ENCODE data around the gene PVALB. TPM values are rescaled to one million over a fixed set of nuclear protein-coding genes. Genes with fewer than 3 reads are reported as not detected.

The PVALB gene
- polyA plus RNA-seq, 1 of the 3 experiments (the other 2 are of a cell fraction) = not detected

DNA sequence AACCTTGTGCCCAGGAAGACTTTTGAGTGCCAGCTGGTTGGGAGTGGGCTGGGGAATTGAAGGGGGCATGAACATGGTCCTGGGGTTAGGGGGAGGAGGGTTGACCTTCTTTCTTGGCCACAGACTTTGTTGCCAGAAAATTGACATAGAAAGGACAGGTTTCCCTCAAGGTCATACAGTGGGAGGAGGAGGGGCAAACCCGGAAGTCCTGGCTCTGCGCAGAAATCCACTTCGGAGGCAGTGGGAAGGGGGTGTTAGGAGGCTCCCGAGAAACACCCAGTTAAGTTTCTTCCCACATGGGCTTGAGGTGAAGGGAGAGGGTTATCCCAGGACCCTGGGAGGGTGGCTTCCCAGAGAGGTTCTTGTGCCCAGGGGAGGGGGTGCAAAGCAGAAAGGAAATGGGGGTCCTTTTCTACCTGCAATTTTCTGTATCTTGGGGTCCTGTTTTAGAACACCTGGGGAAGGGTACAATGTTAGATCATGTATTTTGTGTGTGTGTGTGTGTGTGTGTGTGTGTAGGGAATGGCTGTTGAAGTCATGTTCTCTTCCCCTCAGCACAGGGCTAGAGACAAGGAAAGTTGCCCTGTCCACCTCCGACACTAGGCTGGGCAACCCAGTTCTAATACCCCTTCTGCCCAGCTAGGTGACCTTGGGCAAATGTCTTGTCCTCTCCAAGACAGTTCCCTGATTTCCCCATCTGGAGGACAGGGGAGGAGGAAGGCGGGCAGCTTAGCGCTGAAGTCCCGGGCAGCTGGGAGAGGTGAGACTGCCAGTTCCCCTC lies 1.1 kb downstream of the PVALB start:
- H3F3A ChIP-seq (replicated peaks; ENCODE audit: insufficient read depth) = no peaks in the 10 kb centered on the region
- TF ChIP-seq TEAD4 (IDR thresholded peaks at IDR 0.05; ENCODE audit: borderline replicate concordance, insufficient read depth) (no peak), ELF1 (IDR thresholded peaks at IDR 0.05) (no peak), FOXM1 (IDR thresholded peaks at IDR 0.05; ENCODE audit: low read depth) (no peak), GABPA (IDR thresholded peaks at IDR 0.05; ENCODE audit: low read depth) (no peak), JUND (IDR thresholded peaks at IDR 0.05) (no peak), TAF1 (IDR thresholded peaks at IDR 0.05; ENCODE audit: borderline replicate concordance, low read depth, low read length) (no peak), CHD2 (IDR thresholded peaks at IDR 0.05; ENCODE audit: low read length, partially characterized antibody) (no peak), RAD21 (IDR thresholded peaks at IDR 0.05; ENCODE audit: low read length) (no peak), SIN3A (IDR thresholded peaks at IDR 0.05; ENCODE audit: borderline replicate concordance, low read depth, low read length) (no peak)
- TF ChIP-seq, protein P1, sequence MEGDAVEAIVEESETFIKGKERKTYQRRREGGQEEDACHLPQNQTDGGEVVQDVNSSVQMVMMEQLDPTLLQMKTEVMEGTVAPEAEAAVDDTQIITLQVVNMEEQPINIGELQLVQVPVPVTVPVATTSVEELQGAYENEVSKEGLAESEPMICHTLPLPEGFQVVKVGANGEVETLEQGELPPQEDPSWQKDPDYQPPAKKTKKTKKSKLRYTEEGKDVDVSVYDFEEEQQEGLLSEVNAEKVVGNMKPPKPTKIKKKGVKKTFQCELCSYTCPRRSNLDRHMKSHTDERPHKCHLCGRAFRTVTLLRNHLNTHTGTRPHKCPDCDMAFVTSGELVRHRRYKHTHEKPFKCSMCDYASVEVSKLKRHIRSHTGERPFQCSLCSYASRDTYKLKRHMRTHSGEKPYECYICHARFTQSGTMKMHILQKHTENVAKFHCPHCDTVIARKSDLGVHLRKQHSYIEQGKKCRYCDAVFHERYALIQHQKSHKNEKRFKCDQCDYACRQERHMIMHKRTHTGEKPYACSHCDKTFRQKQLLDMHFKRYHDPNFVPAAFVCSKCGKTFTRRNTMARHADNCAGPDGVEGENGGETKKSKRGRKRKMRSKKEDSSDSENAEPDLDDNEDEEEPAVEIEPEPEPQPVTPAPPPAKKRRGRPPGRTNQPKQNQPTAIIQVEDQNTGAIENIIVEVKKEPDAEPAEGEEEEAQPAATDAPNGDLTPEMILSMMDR (IDR thresholded peaks at IDR 0.05) = no peak
- TF ChIP-seq, protein P2, sequence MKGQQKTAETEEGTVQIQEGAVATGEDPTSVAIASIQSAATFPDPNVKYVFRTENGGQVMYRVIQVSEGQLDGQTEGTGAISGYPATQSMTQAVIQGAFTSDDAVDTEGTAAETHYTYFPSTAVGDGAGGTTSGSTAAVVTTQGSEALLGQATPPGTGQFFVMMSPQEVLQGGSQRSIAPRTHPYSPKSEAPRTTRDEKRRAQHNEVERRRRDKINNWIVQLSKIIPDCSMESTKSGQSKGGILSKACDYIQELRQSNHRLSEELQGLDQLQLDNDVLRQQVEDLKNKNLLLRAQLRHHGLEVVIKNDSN (IDR thresholded peaks at IDR 0.05; ENCODE audit: borderline replicate concordance, low read depth) = no peak
- no peaks in the 10 kb centered on the region for H3K79me2 ChIP-seq (ENCODE audit: insufficient read depth)
- CTCF ChIA-PET = interaction anchor here (0.8 to 5.7 kb wide), 6 partner anchors 13 to 162 kb away, joined by 3 to 30 read pairs (median 4); no protein-coding TSS in a partner anchor
- no peak overlapping the region for H3K9ac ChIP-seq
- peaks cover 0 to 8% of the 10 kb centered on the region in 2 experiments; a peak in 1 of 4 replicates for H3K4me1 ChIP-seq (ENCODE audit: control insufficient read depth in 1 of 2, insufficient read depth in 2 of 2, low read depth in 1 of 2, low read length in 1 of 2)
- no peaks in the 10 kb centered on the region for H4K20me1 ChIP-seq (ENCODE audit: insufficient read depth)
- H3K9me2 ChIP-seq = no peaks in the 10 kb centered on the region
- H2AFZ ChIP-seq (ENCODE audit: low read depth) = no peak overlapping the region
- H3K4me3 ChIP-seq (ENCODE audit: low read depth in 2 of 2, low read length in 1 of 2) = no peak overlapping the region
- no peaks in the 10 kb centered on the region for H3K36me3 ChIP-seq (replicated peaks in 1 of 2; ENCODE audit: control insufficient read depth in 1 of 2, insufficient read depth in 2 of 2, low read length in 1 of 2)
- no peak overlapping the region for H3K4me2 ChIP-seq
- H3K9me3 ChIP-seq = no peaks in the 10 kb centered on the region
- no peak for DNase-seq
- POLR2A ChIA-PET = no interaction called here
- no peak overlapping the region for H3K27ac ChIP-seq (ENCODE audit: low read depth in 2 of 2, low read length in 1 of 2)
- WGBS (ENCODE audit: low lambda C conversion rate) = 43% methylated on average over 8 of the region's 8 CpGs
- peaks cover 64% of the 10 kb centered on the region for H3K27me3 ChIP-seq (ENCODE audit: insufficient read depth)

DNA sequence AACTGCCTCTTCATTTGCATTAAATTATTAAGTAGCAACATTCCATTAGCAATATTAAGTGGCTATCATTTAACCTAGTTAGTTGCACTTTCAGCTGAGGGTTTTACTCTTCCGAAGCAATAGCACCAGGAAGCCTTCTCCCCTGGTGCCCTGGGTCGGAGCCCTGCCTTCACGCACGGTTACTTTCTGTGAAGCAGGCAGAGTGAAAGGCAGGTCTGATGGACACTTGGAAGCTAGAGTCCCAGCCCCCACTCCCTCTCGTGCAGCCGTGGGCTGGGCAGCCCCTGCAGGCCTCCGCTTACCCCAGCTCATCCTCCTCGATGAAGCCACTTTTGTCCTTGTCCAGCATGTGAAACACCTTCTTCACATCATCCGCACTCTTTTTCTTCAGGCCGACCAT lies 2.0 kb downstream of the PVALB start:
- H3K36me3 ChIP-seq (replicated peaks in 1 of 2; ENCODE audit: control insufficient read depth in 1 of 2, insufficient read depth in 2 of 2, low read length in 1 of 2) = no peaks in the 10 kb centered on the region
- H3K79me2 ChIP-seq (ENCODE audit: insufficient read depth) = no peaks in the 10 kb centered on the region
- CTCF ChIA-PET = interaction anchor here (1.3 kb wide), 1 partner anchor 41 kb away, joined by 7 read pairs; no protein-coding TSS in a partner anchor
- WGBS (ENCODE audit: low lambda C conversion rate) = 66% methylated on average over 10 of the region's 10 CpGs
- H3K27ac ChIP-seq (ENCODE audit: low read depth in 2 of 2, low read length in 1 of 2) = no peak overlapping the region
- no peak overlapping the region for H3K9ac ChIP-seq
- H2AFZ ChIP-seq (ENCODE audit: low read depth) = no peak overlapping the region
- H3K4me1 ChIP-seq (ENCODE audit: control insufficient read depth in 1 of 2, insufficient read depth in 2 of 2, low read depth in 1 of 2, low read length in 1 of 2) = peaks cover 0 to 8% of the 10 kb centered on the region in 2 experiments; a peak in 1 of 4 replicates
- H3K27me3 ChIP-seq (ENCODE audit: insufficient read depth) = peaks cover 59% of the 10 kb centered on the region
- DNase-seq = no peak
- H3F3A ChIP-seq (replicated peaks; ENCODE audit: insufficient read depth) = no peaks in the 10 kb centered on the region
- no peaks in the 10 kb centered on the region for H3K9me3 ChIP-seq
- H3K4me3 ChIP-seq (ENCODE audit: low read depth in 2 of 2, low read length in 1 of 2) = no peak overlapping the region
- no peaks in the 10 kb centered on the region for H4K20me1 ChIP-seq (ENCODE audit: insufficient read depth)
- no peak overlapping the region for H3K4me2 ChIP-seq
- no peaks in the 10 kb centered on the region for H3K9me2 ChIP-seq
- TF ChIP-seq RXRA (IDR thresholded peaks at IDR 0.05; ENCODE audit: borderline replicate concordance, low read depth) = no peak
- no peak for TF ChIP-seq MXI1 (IDR thresholded peaks at IDR 0.05; ENCODE audit: low read depth, low read length)
- TF ChIP-seq FOXM1 (IDR thresholded peaks at IDR 0.05; ENCODE audit: low read depth) = no peak
- TF ChIP-seq NFIC (IDR thresholded peaks at IDR 0.05; ENCODE audit: borderline replicate concordance) = no peak
- TF ChIP-seq, protein P3, sequence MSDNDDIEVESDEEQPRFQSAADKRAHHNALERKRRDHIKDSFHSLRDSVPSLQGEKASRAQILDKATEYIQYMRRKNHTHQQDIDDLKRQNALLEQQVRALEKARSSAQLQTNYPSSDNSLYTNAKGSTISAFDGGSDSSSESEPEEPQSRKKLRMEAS (IDR thresholded peaks at IDR 0.05; ENCODE audit: low read depth) = no peak
- TF ChIP-seq, protein P4, sequence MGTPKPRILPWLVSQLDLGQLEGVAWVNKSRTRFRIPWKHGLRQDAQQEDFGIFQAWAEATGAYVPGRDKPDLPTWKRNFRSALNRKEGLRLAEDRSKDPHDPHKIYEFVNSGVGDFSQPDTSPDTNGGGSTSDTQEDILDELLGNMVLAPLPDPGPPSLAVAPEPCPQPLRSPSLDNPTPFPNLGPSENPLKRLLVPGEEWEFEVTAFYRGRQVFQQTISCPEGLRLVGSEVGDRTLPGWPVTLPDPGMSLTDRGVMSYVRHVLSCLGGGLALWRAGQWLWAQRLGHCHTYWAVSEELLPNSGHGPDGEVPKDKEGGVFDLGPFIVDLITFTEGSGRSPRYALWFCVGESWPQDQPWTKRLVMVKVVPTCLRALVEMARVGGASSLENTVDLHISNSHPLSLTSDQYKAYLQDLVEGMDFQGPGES (IDR thresholded peaks at IDR 0.05; ENCODE audit: low read depth, low read length) = no peak
- TF ChIP-seq MEF2A (IDR thresholded peaks at IDR 0.05; ENCODE audit: borderline replicate concordance, low read depth) = no peak
- no peak for TF ChIP-seq FOXJ3 (CRISPR knock-in tag; IDR thresholded peaks at IDR 0.05)
- no peak for TF ChIP-seq FOSL2 (IDR thresholded peaks at IDR 0.05; ENCODE audit: borderline replicate concordance, low read depth)
- TF ChIP-seq GATA2 (CRISPR knock-in tag; IDR thresholded peaks at IDR 0.05) = no peak
- TF ChIP-seq SMC3 (IDR thresholded peaks at IDR 0.05; ENCODE audit: low read depth, low read length) = no peak
- TF ChIP-seq, protein P5, sequence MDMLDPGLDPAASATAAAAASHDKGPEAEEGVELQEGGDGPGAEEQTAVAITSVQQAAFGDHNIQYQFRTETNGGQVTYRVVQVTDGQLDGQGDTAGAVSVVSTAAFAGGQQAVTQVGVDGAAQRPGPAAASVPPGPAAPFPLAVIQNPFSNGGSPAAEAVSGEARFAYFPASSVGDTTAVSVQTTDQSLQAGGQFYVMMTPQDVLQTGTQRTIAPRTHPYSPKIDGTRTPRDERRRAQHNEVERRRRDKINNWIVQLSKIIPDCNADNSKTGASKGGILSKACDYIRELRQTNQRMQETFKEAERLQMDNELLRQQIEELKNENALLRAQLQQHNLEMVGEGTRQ (IDR thresholded peaks at IDR 0.05; ENCODE audit: borderline replicate concordance, low read depth, low read length) = no peak
- TF ChIP-seq TAF1 (IDR thresholded peaks at IDR 0.05; ENCODE audit: borderline replicate concordance, low read depth, low read length) = no peak
- TF ChIP-seq EP300 (IDR thresholded peaks at IDR 0.05; ENCODE audit: borderline replicate concordance in 1 of 2, low read depth in 1 of 2, low read length in 1 of 2) = no peak
- TF ChIP-seq EZH2phosphoT487 (IDR thresholded peaks at IDR 0.05; ENCODE audit: borderline replicate concordance, low read depth) = no peak
- POLR2A ChIA-PET = no interaction called here

Data from SK-N-SH (cell line).